Islet of Langerhans (tissue), 1 donor: ENCODE measurements around the gene COL25A1.
"Not testable (repeated sequence)": the region's sequence is repeated elsewhere in the genome, so short reads cannot be mapped to it uniquely, and the experiment has no call there.

Experiments
- FAIRE-seq: peaks from one replicate; lab custom pipeline; 2011; peaks lifted over from hg19 to GRCh38; lab: Jason Lieb, UNC

COL25A1 gene

DNA sequence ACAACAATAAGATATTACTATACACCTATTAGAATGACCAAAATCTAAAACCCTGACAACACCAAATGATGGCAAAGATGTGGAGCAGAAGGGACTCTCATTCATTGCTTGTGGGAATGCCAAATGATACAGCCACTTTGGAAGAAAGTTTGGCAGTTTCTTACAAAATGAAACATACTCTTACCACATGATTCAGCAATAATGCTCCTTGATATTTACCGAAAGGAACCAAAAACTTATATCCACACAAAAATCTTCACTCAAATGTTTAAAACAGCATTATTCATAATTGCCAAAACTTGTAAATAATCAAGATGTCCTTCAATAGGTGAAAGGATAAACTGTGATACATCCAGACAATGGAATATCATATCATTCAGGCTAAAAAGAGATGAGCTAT lies 180.9 kb downstream of the COL25A1 start:
- no peak for FAIRE-seq

DNA sequence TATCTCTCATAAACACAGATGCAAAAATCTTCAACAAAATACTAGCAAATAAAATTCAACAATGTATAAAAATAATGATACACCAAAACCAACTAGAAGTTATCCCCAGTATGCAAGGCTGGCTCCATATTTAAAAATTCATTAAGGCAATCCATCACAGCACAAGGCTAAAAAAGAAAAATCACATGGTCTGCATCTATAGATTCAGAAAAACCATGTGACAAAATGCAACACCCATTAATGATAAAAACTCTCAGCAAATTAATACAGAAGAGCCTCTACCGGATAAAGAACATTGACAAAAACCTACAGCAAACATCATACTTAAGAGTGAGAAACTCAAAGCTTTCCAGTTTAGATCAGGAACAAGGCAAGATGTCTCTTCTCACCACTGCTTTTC lies 182.6 kb downstream of the COL25A1 start:
- FAIRE-seq, result no peak

DNA sequence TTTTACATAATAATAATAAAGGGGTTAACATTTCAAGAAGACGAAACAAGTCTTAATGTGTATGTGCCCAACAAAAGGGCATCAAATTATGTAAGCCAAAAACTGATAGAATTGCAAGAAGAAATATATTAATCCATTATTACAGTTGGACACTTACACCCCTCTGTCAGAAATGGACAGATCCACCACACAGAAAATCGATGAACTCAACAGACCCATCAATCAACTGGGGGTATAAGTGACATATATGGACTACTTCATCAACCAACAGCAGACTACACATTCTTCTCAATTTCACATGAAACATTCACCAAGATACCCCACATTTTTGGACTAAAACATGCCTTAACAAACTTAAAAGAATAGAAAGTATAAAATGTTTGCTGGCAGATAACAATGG lies 183.8 kb downstream of the COL25A1 start:
- no peak for FAIRE-seq

DNA sequence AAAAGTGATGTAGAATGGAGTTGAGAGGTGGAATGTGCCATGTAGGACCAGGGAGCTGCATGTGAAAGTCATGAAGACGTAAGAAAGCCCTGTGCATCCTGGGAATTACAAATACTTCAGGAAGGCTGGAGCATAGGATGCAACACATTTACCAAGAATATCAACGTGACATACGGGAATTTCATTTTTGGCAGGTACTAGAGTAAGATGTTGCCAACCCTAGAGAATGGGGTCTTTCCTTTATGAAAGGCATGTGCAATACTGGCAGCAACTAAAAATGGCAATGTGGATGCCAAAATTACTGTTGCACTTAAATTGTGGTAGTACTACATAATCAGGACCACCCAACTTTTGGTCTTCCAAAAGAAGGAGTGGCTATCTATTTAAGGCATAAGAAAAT lies 188.0 kb downstream of the COL25A1 start:
- no peak for FAIRE-seq

DNA sequence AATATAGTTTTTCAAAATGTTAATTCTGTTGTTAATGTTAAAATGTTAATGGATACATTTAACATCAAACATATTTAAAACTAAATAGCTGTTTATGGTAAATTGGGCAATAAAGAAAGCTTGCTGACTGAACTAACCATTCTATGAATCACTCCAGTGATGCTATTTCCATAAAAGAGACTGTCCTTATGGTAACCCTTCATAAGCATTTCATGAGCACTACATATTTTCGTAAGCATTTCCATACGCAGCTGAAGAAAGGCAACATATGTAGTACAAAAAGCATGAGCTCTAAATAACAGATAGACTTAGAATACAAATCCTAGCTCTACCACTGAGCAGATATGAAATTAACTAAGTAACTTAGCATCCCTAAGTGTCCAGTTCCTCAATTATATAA lies 188.9 kb downstream of the COL25A1 start:
- no peak for FAIRE-seq

DNA sequence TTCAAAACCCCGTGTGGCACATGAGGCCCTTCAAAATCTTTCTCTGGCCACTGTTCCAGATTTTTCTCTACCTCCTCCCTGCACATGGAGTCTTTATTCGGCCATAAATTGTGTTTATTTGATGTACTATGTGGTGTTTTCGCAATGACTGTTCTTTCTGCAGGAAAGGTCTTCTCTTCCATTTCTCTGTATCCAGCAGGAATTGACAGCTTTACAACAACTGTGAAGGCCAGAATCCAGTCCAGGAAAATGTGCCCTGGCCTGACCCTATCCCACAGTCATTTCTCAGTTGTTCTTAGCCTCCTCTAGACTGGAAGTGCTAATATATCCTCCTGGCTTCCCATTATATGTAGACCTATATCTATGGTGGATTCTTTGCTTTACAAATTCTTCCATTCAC lies 191.4 kb downstream of the COL25A1 start:
- FAIRE-seq, result no peak

DNA sequence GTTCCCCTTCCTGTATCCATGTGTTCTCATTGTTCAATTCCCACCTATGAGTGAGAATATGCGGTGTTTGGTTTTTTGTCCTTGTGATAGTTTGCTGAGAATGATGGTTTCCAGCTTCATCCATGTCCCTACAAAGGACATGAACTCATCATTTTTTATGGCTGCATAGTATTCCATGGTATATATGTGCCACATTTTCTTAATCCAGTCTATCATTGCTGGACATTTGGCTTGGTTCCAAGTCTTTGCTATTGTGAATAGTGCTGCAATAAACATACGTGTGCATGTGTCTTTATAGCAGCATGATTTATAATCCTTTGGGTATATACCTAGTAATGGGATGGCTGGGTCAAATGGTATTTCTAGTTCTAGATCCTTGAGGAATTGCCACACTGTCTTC lies 194.2 kb downstream of the COL25A1 start:
- not testable (repeated sequence) for FAIRE-seq

DNA sequence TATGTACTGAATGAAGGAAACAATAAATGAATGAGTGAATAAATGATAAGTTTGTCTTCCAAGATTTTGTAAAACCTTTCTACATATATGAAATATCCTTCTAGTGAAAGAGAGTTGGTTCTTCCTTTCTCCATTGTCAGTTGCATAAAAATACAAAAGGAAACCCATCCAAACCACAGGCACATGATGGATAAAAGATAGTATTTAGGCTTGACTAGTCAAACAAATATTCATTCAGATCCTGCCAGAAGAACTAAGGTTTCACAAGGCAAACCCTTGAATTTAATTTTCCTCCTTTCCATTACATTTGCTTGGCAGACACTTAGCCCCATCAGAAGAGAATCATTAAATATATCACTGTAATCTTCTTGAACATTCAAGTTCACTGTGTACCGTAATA lies 208.4 kb downstream of the COL25A1 start:
- FAIRE-seq, result no peak

DNA sequence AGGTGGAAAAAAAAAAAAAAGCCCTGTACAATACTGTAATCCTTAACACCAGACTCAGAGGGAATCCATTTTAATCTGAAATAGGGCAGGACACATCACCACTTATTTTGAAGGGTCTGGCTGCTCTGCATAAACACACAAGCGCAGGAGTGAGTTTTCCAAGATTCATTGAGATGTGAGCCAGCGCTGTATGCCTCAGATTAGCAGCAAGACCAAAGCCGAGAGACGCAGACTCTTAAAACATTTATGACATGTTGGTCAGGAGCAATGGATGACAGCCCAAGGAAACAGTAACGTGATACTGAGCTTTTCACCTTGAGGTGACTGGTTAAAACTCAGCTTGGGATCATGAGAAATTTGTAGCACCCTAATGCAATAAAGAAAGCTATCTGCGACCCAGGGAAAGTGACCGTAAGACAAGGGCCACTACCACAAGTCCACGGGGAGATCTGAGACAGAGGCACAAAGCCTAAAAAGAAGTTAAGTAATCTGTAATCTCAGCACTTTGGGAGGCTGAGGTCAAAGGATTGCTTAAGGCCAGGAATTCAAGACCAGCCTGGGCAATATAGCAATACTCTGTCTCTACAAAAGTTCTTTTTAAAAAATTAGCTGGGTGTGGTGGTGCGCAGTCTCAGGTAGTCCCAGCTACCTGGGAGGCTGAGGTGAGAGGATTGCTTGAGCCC lies 210.6 kb downstream of the COL25A1 start:
- FAIRE-seq, result no peak

DNA sequence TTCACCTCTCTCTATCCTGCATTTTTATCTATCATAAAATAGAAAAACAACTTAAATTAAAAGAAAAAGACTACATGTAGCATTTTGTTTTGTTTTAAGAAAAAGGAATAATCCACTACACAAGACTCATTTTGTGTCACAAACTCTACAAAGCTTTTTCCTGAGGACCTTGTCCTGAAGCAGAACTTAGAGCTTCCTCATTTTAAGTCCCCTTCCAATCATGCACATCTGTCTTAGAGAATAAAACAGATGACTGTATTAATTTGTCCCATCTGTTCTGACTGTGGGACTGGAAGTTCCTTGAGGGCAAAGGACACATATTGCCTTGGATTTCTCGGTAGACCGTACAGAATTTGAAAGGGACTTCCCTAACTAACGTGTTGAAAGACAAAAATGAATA lies 218.5 kb downstream of the COL25A1 start:
- no peak for FAIRE-seq

DNA sequence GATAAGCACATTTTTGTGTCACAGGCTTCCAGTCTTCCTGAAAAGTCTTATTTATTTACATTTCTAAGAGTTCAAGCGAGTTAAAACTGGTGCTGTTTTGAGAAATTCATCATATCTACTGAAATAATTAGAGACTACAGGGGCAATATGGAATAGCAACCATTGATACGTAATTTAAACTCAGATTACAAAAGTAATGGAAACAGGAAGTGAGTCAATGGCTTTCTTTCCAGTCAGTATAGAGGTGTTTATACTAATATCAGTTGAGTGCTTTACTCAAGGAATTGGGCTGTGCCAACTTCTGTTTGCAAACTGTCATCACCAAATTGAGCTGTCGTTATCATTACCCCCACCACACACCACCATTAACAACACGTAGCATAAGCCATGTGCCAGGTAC lies 222.7 kb downstream of the COL25A1 start:
- no peak for FAIRE-seq

DNA sequence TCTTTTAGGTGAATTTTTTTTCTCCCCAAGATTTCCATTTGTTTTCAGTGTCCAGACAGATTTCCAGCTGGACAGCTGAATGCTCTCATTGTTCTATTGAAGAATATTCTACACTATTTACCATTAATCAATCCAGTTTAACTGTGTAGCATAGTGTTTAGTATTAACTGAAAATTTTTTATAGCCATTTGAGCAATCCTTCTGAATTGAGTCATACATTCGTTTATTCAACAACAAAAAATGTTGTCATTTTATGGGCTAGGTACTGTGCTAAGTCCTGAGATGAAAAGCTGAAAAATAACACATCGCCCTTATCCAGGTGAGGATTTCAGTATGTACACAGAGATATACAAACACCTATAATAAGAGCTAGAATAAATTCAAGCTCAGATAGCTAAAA lies 223.3 kb downstream of the COL25A1 start:
- FAIRE-seq, result no peak

DNA sequence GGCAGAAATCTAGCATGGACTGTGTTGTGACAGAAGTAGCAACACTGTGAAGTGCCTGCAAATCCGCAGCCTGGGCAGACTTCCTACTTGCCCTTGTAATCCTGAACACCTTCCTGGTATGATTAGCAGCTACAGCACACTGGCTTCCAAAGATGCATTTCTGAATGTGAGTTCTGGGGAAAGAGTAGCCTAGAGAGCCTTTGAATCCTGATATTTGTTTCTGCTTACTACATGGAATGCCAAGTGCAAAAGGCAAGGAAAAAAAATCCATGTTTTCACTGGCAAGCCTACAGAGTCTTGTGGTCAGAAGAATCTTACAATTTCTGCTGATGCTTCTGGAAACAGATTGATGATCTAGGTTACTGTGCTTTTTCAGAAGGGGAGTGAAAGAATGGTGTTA lies 223.7 kb downstream of the COL25A1 start:
- no peak for FAIRE-seq

DNA sequence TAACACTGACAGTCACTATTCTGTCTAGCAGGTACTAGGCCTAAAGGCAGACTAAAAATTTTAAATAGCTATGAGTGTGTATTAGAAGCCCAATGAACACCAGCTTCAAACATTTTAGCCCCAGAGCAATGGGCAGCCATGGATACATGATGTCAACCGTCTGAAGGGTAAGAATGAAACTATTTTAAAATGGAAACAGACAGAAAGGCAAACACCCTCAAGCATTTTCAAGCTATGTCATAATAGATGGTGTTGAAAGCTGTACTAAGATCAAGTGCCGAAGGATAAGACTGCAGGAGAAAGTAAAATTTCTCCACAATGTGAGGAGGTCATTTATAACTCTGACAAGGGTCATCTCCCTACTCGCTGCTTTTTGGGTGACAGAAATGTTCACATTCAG lies 225.0 kb downstream of the COL25A1 start:
- FAIRE-seq, result no peak

DNA sequence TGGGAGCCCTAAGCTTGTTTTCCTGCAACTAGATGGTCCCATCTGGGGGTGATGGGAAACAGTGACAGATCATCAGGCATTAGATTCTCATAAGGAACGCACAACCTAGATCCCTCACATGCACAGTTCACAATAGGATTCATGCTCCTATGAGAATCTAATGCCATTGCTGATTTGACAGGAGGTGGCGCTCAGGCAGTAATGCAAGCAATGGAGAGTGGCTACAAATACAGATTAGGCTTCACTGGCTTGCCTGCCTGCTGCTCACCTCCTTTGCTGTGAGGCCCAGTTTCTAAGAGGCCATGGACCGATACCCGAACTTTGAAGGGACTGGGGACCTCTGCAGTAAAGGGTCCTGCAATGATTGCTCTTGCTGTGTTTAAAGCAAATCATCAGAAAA lies 225.7 kb downstream of the COL25A1 start:
- not testable (repeated sequence) for FAIRE-seq

DNA sequence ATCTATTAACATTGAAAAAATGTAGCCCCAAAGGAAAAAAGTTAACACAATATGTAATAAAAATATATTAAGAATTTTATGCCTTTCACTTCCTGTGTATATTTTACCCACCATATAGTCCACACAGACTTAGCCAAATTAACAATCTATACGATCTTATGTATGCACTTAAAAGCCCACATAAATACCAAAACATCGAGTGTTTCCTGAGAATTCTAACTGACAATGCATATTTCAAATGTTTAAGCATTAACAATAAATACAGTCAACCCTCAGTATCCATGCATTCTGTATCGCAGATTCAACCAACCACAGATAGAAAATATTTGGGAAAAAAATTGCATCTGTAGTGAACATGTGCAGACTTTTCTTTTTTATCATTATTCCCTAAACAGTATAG lies 226.8 kb downstream of the COL25A1 start:
- FAIRE-seq, result no peak

DNA sequence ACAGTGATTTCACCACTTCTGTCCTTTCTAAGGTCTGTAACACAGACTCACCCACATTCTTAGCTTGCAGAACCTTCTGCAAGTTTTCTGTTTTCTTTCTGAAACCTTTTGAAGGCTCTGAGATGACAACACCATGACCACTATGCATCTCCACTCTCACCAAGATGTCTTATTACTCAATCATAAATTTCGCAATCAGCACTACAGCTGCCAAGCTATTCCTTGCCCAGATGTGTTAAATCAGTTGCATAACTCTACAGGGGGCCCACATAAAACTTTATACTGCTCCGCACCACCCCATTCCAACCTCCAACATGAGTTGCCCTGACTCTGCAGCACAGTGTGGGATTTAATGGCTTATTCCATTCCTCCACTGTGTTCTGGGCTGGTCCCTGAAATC lies 229.9 kb downstream of the COL25A1 start:
- FAIRE-seq, result no peak

DNA sequence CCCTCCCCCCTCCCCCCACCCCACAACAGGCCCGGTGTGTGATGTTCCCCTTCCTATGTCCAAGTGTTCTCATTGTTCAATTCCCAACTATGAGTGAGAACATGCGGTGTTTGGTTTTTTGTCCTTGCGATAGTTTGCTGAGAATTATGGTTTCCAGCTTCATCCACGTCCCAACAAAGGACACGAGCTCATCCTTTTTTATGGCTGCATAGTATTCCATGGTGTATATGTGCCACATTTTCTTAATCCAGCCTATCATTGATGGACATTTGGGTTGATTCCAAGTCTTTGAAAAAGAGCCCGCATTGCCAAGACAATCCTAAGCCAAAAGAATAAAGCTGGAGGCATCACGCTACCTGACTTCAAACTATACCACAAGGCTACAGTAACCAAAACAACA lies 231.8 kb downstream of the COL25A1 start:
- not testable (repeated sequence) for FAIRE-seq

DNA sequence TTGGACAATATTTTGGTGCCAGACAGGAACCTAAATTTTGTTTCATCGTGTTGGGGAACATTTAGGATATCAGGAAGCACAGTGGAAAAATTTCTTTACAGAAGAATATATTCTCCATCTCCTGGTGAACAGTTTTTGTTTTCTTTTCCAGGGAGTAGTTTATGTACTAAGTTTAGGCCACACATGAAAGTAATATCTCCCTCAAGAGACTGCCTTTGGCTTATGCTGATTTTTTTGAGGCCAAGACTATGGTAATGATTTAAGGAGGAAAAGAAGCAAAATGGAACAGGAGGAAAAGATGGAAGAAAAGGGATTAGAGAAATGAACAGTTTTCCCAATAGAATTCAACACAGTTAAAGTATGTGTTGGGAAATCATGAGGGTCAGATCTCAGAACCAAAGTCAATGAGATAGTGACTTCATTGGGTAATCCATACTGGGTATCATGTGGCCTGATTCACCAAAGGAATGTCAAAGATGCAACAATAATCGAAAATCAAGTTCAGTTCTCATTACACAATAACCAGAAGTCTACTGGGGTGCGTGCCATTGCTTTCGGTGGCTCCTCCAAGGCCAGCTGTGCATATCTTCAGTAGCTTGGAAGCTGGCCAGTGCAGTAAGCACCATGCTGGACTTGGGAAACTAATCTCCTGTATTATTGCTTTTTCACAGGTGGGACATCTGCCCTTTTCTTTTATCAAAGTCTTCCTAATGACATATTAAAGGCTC lies 234.8 kb downstream of the COL25A1 start:
- FAIRE-seq, result no peak

DNA sequence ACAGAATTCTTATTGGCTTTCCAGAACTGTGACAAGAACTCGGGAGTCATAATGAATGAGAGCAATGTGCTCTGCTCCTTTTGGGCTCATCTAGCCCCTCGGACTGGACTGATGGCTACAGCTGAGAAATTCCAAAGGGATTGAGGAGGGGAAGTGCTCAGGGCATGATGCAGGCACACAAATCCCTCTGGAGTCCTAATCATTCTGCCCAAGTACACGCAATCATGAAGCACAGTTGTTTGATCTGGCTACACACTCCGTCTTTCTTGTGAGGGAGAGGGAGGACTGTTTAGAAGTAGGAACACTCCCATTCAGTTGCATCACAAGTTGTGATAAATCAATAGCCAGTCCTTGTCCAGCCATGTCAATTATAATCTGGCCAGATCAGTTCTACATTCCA lies 237.5 kb downstream of the COL25A1 start:
- no peak for FAIRE-seq

DNA sequence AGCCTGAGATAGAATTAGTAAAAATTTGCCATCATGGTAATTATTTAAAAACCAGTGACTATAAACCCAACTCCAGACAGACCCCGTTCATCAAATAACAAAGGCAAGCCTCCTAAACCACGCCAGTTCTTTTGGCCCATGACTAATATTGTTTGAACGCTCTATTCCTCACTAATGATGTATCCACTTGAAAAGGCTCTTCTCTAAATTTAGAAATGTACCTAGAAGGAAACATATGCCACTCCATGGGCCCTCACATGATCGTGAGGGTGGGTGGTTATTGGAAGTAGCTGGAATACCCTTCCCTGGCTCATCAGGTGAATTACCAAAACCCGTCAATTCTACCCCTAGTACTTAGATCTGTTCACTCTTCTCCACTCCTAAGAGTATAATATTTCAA lies 249.2 kb downstream of the COL25A1 start:
- FAIRE-seq, result no peak

DNA sequence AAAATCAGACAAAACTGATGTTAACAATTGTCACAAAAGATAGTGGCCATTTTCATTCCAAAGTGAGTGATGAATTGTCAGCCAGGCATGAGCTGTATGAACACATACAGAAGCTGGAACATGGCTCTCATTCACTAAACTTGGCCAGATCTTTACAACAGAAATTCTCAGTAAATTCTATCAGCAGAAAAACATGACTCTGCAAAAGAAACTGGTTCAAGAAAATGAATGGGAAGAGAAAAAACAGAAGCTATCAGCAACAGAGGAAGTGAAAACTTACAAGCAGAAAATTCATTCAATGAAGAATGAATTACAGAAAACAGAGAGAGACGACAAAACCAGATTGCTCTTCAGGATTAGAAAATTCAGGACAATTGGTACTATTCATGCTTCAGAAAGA lies 249.6 kb downstream of the COL25A1 start:
- FAIRE-seq, result no peak

DNA sequence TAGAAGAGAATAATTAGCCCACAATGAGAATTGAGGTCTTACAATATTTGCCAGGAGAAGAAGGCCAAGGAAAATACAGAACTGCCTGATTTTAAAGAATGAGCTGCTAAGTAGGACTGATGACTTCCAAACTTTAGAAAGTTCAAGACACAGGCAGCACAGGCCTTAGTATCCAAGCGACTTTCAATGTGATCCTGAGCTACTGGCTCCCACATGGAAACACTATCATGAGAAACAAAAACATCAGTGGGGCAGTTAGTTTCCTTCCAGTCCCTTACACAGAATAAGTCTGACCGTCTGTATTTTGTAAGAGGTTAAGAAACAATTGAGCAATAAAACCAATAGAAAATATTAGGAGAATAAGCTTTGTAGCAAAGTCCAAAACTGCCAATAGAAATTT lies 251.4 kb downstream of the COL25A1 start:
- no peak for FAIRE-seq

DNA sequence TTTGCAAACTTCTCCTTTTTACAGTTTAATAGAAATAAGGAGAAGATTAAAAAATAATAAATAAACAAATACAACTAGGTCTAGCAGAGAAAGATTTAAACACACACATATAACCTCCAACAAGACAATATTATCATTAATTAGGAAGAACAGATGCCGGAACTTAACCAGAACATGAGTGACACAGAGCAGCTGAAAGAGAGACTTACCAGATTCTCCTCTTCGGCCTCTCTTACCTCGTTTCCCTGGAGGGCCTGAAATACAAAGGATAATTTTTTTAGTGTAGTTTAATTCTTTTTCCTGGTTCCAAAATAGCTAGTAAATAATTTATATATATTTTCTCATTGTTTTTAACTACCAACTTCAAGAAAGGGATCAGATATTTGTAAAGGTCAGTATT lies 252.5 kb downstream of the COL25A1 start:
- FAIRE-seq, result no peak
